ENCODE data around the gene PRKACG.

DNA sequence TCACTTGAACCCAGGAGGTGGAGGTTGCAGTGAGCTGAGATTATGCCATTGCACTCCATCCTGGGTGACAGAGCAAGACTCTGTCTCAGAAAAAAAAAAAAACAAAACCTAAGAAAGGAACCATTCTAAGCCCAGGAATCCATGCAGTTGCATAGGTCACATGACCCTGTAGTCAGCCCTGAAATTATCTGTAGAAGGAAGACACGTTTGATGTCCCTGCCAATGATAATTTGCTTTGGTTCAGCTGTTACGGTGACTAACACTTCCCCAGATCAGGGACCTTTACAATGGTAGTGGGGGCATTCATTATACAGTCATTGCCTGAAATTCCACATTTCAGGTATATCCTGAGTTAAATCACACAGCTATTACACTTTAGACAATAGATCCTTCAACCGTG is 50.5 kb downstream of the PRKACG start:
- TF ChIP-seq, protein P1, sequence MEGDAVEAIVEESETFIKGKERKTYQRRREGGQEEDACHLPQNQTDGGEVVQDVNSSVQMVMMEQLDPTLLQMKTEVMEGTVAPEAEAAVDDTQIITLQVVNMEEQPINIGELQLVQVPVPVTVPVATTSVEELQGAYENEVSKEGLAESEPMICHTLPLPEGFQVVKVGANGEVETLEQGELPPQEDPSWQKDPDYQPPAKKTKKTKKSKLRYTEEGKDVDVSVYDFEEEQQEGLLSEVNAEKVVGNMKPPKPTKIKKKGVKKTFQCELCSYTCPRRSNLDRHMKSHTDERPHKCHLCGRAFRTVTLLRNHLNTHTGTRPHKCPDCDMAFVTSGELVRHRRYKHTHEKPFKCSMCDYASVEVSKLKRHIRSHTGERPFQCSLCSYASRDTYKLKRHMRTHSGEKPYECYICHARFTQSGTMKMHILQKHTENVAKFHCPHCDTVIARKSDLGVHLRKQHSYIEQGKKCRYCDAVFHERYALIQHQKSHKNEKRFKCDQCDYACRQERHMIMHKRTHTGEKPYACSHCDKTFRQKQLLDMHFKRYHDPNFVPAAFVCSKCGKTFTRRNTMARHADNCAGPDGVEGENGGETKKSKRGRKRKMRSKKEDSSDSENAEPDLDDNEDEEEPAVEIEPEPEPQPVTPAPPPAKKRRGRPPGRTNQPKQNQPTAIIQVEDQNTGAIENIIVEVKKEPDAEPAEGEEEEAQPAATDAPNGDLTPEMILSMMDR (IDR thresholded peaks at IDR 0.05; ENCODE audit: insufficient read depth, low read length, poor library complexity, severe bottlenecking), result no peak
- no peak for TF ChIP-seq EZH2phosphoT487 (conservative IDR thresholded peaks at IDR 0.05; ENCODE audit: low read length)
